Measurements from ENCODE around the gene ASAP2.

- TF ChIP-seq, protein P1, sequence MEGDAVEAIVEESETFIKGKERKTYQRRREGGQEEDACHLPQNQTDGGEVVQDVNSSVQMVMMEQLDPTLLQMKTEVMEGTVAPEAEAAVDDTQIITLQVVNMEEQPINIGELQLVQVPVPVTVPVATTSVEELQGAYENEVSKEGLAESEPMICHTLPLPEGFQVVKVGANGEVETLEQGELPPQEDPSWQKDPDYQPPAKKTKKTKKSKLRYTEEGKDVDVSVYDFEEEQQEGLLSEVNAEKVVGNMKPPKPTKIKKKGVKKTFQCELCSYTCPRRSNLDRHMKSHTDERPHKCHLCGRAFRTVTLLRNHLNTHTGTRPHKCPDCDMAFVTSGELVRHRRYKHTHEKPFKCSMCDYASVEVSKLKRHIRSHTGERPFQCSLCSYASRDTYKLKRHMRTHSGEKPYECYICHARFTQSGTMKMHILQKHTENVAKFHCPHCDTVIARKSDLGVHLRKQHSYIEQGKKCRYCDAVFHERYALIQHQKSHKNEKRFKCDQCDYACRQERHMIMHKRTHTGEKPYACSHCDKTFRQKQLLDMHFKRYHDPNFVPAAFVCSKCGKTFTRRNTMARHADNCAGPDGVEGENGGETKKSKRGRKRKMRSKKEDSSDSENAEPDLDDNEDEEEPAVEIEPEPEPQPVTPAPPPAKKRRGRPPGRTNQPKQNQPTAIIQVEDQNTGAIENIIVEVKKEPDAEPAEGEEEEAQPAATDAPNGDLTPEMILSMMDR (IDR thresholded peaks at IDR 0.05): no peak
- TF ChIP-seq POLR2AphosphoS5 (IDR thresholded peaks at IDR 0.05): no peak
These were observed 85.3 kb downstream of the ASAP2 start for GRCh38 chr2:9291866-9292265.
